ENCODE results near the gene UNC13A. TPM values are rescaled to one million over a fixed set of nuclear protein-coding genes. Genes with fewer than 3 reads are reported as not detected.

Gene UNC13A
- total RNA-seq, 1 donor from 2014 or later = 2.1 TPM

GRCh38 chr19:17627161-17627560, 61.0 kb downstream of the UNC13A start:
- TF ChIP-seq CTCF (IDR thresholded peaks at IDR 0.05) = no peak

GRCh38 chr19:17626456-17627015, 61.6 kb downstream of the UNC13A start:
- TF ChIP-seq CTCF (IDR thresholded peaks at IDR 0.05) = no peak
- peaks cover 4% of the 10 kb centered on the region for H3K36me3 Mint-ChIP-seq (ENCODE audit: low read depth)
- no peaks in the 10 kb centered on the region for H3K27me3 Mint-ChIP-seq (ENCODE audit: low read depth)
- H3K4me3 Mint-ChIP-seq (ENCODE audit: unreplicated experiment) = no peak overlapping the region
- peak; percentile 66 for DNase-seq (ENCODE audit: low spot score)
- H3K27ac Mint-ChIP-seq (ENCODE audit: unreplicated experiment) = no peak overlapping the region
- peaks cover 9% of the 10 kb centered on the region for H3K9me3 Mint-ChIP-seq (ENCODE audit: low read depth)
- no peaks in the 10 kb centered on the region for H3K4me1 Mint-ChIP-seq (ENCODE audit: low read depth)

More at GRCh38 chr19:17627161-17627560, 61.0 kb downstream of the UNC13A start:
- Mint-ChIP-seq H3K27ac (ENCODE audit: unreplicated experiment) (no peak overlapping the region), H3K36me3 (ENCODE audit: low read depth) (no peaks in the 10 kb centered on the region), H3K4me3 (ENCODE audit: unreplicated experiment) (no peak overlapping the region), H3K9me3 (ENCODE audit: low read depth) (peaks cover 4% of the 10 kb centered on the region), H3K27me3 (ENCODE audit: low read depth) (no peaks in the 10 kb centered on the region), H3K4me1 (ENCODE audit: low read depth) (no peaks in the 10 kb centered on the region)
- peak; percentile 61 for DNase-seq (ENCODE audit: low spot score)

- Mint-ChIP-seq H3K27ac (ENCODE audit: unreplicated experiment) (no peak overlapping the region), H3K9me3 (ENCODE audit: low read depth) (peaks cover 14% of the 10 kb centered on the region), H3K4me3 (ENCODE audit: unreplicated experiment) (no peak overlapping the region), H3K36me3 (ENCODE audit: low read depth) (peaks cover 5% of the 10 kb centered on the region), H3K27me3 (ENCODE audit: low read depth) (no peaks in the 10 kb centered on the region), H3K4me1 (ENCODE audit: low read depth) (no peaks in the 10 kb centered on the region)
- no peak for DNase-seq (ENCODE audit: low spot score)
- TF ChIP-seq CTCF (IDR thresholded peaks at IDR 0.05) = no peak
Measured at GRCh38 chr19:17625980-17626379, 62.2 kb downstream of the UNC13A start.

GRCh38 chr19:17625043-17625442, 63.1 kb downstream of the UNC13A start:
- DNase-seq (ENCODE audit: low spot score) = no peak

GRCh38 chr19:17624314-17624991, 63.7 kb downstream of the UNC13A start:
- no peak overlapping the region for H3K4me3 Mint-ChIP-seq (ENCODE audit: unreplicated experiment)
- no peak overlapping the region for H3K27ac Mint-ChIP-seq (ENCODE audit: unreplicated experiment)
- peaks cover 14% of the 10 kb centered on the region for H3K9me3 Mint-ChIP-seq (ENCODE audit: low read depth)
- H3K36me3 Mint-ChIP-seq (ENCODE audit: low read depth) = peaks cover 5% of the 10 kb centered on the region
- no peak for TF ChIP-seq CTCF (IDR thresholded peaks at IDR 0.05)
- DNase-seq (ENCODE audit: low spot score) = peak; percentile 46
- H3K27me3 Mint-ChIP-seq (ENCODE audit: low read depth) = no peaks in the 10 kb centered on the region
- no peaks in the 10 kb centered on the region for H3K4me1 Mint-ChIP-seq (ENCODE audit: low read depth)

More at GRCh38 chr19:17625043-17625442, 63.1 kb downstream of the UNC13A start:
- H3K27me3 Mint-ChIP-seq (ENCODE audit: low read depth) = no peaks in the 10 kb centered on the region
- no peak for TF ChIP-seq CTCF (IDR thresholded peaks at IDR 0.05)
- H3K9me3 Mint-ChIP-seq (ENCODE audit: low read depth) = peaks cover 14% of the 10 kb centered on the region
- H3K4me1 Mint-ChIP-seq (ENCODE audit: low read depth) = no peaks in the 10 kb centered on the region
- no peak overlapping the region for H3K4me3 Mint-ChIP-seq (ENCODE audit: unreplicated experiment)
- H3K27ac Mint-ChIP-seq (ENCODE audit: unreplicated experiment) = no peak overlapping the region
- peaks cover 5% of the 10 kb centered on the region for H3K36me3 Mint-ChIP-seq (ENCODE audit: low read depth)
